HepG2 (cell line): ENCODE results near the gene PTGIS. TPM values are rescaled to one million over a fixed set of nuclear protein-coding genes. Genes with fewer than 3 reads are reported as not detected.
A peak's percentile ranks its signal among the peaks of the same experiment; 100 is the strongest.

Source experiments
- ARNT2 ChIP-seq: sonication (generic); formaldehyde crosslinking; IDR thresholded peaks from 2 replicates; pipeline ENCODE4 v1.8.0; 2022; ENCODE audit warnings: mild to moderate bottlenecking, low read depth, missing genetic modification reagents, moderate library complexity
- ATM ChIP-seq: fragments of 450-650 bp; IDR thresholded peaks from 2 replicates; pipeline ENCODE4 v1.7.1; 2017; ENCODE audit warnings: mild to moderate bottlenecking, borderline replicate concordance
- ATRX ChIP-seq: sonication (generic); formaldehyde crosslinking; IDR thresholded peaks from 2 replicates; pipeline ENCODE4 v1.4.0; 2020; ENCODE audit warnings: missing genetic modification reagents, borderline replicate concordance
- FOXA3 ChIP-seq: IDR thresholded peaks from 2 replicates; pipeline ENCODE4 v1.6.1; 2016; ENCODE audit warnings: missing genetic modification reagents, missing compliant biosample characterization
- GTF3A ChIP-seq: sonication (generic); formaldehyde crosslinking; conservative IDR thresholded peaks from 2 replicates; pipeline ENCODE4 v1.4.0; 2020; ENCODE audit warnings: mild to moderate bottlenecking, missing genetic modification reagents
- HOXA3 ChIP-seq: sonication (generic); formaldehyde crosslinking; IDR thresholded peaks from 2 replicates; pipeline ENCODE4 v1.5.0; 2020; ENCODE audit warnings: missing genetic modification reagents
- IRX3 ChIP-seq: sonication (generic); formaldehyde crosslinking; IDR thresholded peaks from 2 replicates; pipeline ENCODE4 v1.8.1; 2023; ENCODE audit warnings: mild to moderate bottlenecking, low read depth, missing genetic modification reagents, borderline replicate concordance
- MAFK ChIP-seq, 2 experiments: IDR thresholded peaks in 1 of 2; conservative IDR thresholded peaks in 1 of 2; 2 replicates each; pipeline ENCODE4 v1.6.1; 2011; ENCODE audit warnings: improper control_type of control experiment in 2 of 2, low read length in 2 of 2
- MED1 ChIP-seq: sonication (generic); formaldehyde crosslinking; IDR thresholded peaks from 2 replicates; pipeline ENCODE4 v1.4.0; 2020; ENCODE audit warnings: missing genetic modification reagents
- NCOA5 ChIP-seq: sonication (generic); formaldehyde crosslinking; IDR thresholded peaks from 2 replicates; pipeline ENCODE4 v1.4.0; 2020; ENCODE audit warnings: missing genetic modification reagents
- NR2C2 ChIP-seq: sonication (generic); formaldehyde crosslinking; IDR thresholded peaks from 2 replicates; pipeline ENCODE4 v1.4.0; 2020; ENCODE audit warnings: missing genetic modification reagents, mild to moderate bottlenecking, moderate library complexity, borderline replicate concordance
- POGZ ChIP-seq: sonication (generic); formaldehyde crosslinking; IDR thresholded peaks from 2 replicates; pipeline ENCODE4 v1.4.0; 2020; ENCODE audit warnings: mild to moderate bottlenecking, missing genetic modification reagents
- RARG ChIP-seq: sonication (generic); formaldehyde crosslinking; IDR thresholded peaks from 2 replicates; pipeline ENCODE4 v1.4.0; 2020; ENCODE audit warnings: low read depth, mild to moderate bottlenecking, missing genetic modification reagents
- RNF2 ChIP-seq: fragments of 450-650 bp; conservative IDR thresholded peaks from 2 replicates; pipeline ENCODE4 v1.6.1; 2016; ENCODE audit warnings: low read depth
- ZFP82 ChIP-seq: sonication (generic); formaldehyde crosslinking; IDR thresholded peaks from 2 replicates; pipeline ENCODE4 v1.5.1; 2020; ENCODE audit warnings: mild to moderate bottlenecking, missing genetic modification reagents, borderline replicate concordance
- ZNF232 ChIP-seq: sonication (generic); formaldehyde crosslinking; IDR thresholded peaks from 2 replicates; pipeline ENCODE4 v1.4.0; 2020; ENCODE audit warnings: missing genetic modification reagents, borderline replicate concordance
- ZNF292 ChIP-seq: sonication (generic); formaldehyde crosslinking; IDR thresholded peaks from 2 replicates; pipeline ENCODE4 v1.8.1; 2022; ENCODE audit warnings: mild to moderate bottlenecking, low read depth, missing genetic modification reagents, borderline replicate concordance
- ZNF605 ChIP-seq: sonication (generic); formaldehyde crosslinking; IDR thresholded peaks from 2 replicates; pipeline ENCODE4 v1.8.0; 2022; ENCODE audit warnings: mild to moderate bottlenecking, missing genetic modification reagents
- ZNF720 ChIP-seq: sonication (generic); formaldehyde crosslinking; IDR thresholded peaks from 2 replicates; pipeline ENCODE4 v1.4.0; 2020; ENCODE audit warnings: missing genetic modification reagents
- polyA plus RNA-seq, 8 experiments: library from polyadenylated mRNA; depleted of rRNA in 3 of 8; stranded (reverse) in 7 of 8; unstranded in 1 of 8; fragments of >200 nt; fragmentation: Illumina TruSeq in 4 of 8; extraction: Trizol in 4 of 8; gene quantifications; 2 replicates each; pipeline versions ENCODE4 v1.2.1 to v1.2.3, GENCODE V29; 2011 to 2016; ENCODE audit warnings: low read depth in 4 of 8, missing spikeins in 1 of 8, mixed read lengths in 1 of 8; ENCODE audit not compliant: insufficient read depth in 1 of 8
- total RNA-seq, 5 experiments: library from RNA; depleted of rRNA; stranded (reverse); fragments of >200 nt; fragmentation: Illumina TruSeq; extraction: Trizol; gene quantifications; 2 replicates each; pipeline ENCODE4 v1.2.3, GENCODE V29; 2016; ENCODE audit warnings: low read depth in 1 of 5

Gene PTGIS
- total and polyA plus RNA-seq, 2 of the 13 experiments (the other 11 are each of a cell fraction or from before 2014, with no cell fraction given): not detected

GRCh38 chr20:49614338-49615050 lies 46.6 kb upstream of the PTGIS start (continued):
- TF ChIP-seq ARNT2 (CRISPR knock-in tag): no peak
- TF ChIP-seq ATM: no peak
- TF ChIP-seq HOXA3 (CRISPR knock-in tag): peak; percentile 47; the same call in 1 of the 2 replicates
- TF ChIP-seq ZNF720: no peak
- TF ChIP-seq ZNF605: 0 out of 2 replicates have a peak, but pooled peaks have one; percentile 21
- no peak for TF ChIP-seq RNF2
- TF ChIP-seq RARG (CRISPR knock-in tag): no peak
- TF ChIP-seq ZFP82: no peak
- TF ChIP-seq ZNF292 (CRISPR knock-in tag): 0 out of 2 replicates have a peak, but pooled peaks have one; percentile 27
- TF ChIP-seq NR2C2 (CRISPR knock-in tag): peak; percentile 40
- TF ChIP-seq FOXA3 (CRISPR knock-in tag): peak; percentile 44; the same call in 1 of the 2 replicates
- TF ChIP-seq MAFK (conservative IDR thresholded peaks at IDR 0.05 in 1 of 2, IDR thresholded peaks at IDR 0.05 in 1 of 2; ENCODE audit: low read length in 2 of 2): no peak
- TF ChIP-seq MED1 (CRISPR knock-in tag): 0 out of 2 replicates have a peak, but pooled peaks have one; percentile 20
- TF ChIP-seq ATRX: no peak
- no peak for TF ChIP-seq NCOA5
- no peak for TF ChIP-seq GTF3A
- peak; percentile 18; the same call in 1 of the 2 replicates for TF ChIP-seq ZNF232
- TF ChIP-seq POGZ (CRISPR knock-in tag): peak; percentile 30; the same call in 1 of the 2 replicates
- no peak for TF ChIP-seq IRX3 (CRISPR knock-in tag)
